ENCODE measurements around the gene EIF4G1.

The EIF4G1 gene

DNA sequence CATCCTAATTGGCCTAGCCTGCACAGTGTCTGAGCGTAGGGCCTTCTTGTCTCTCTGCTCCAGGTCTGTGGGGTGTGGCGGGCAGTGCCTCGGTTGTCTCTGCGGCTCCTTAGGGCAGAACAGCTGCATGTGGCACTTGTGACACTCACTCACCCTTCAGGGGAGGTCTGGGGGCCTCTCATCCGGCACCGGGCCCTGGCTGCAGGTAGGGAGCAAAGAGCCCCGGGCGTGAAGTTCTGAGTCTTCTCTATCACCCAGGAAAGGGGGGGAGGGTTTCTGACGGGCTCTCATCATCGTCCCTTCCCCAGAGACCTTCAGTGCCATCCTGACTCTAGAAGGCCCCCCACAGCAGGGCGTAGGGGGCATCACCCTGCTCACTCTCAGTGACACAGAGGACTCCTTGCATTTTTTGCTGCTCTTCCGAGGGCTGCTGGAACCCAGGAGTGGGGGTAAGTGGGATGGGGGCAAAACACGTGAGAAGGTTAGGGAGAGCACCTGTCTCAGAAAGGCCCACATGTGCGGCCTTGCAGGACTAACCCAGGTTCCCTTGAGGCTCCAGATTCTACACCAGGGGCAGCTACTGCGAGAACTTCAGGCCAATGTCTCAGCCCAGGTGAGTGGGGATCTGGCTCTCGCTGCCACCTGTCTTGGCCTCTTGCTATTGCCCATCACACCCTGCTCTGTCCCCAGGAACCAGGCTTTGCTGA, 68.1 kb downstream of the EIF4G1 start:
- Histone ChIP-seq H3K4me2 (ENCODE audit: low read length) (no peak overlapping the region), H3K9me3 (ENCODE audit: control insufficient read depth, insufficient read depth, low read length) (no peaks in the 10 kb centered on the region), H3K79me2 (ENCODE audit: control insufficient read depth, low read length) (no peaks in the 10 kb centered on the region), H3K9me2 (replicated peaks; ENCODE audit: control insufficient read depth, low read length) (no peaks in the 10 kb centered on the region), H3K27ac (ENCODE audit: low read depth, low read length) (no peak overlapping the region), H3K4me1 (ENCODE audit: control insufficient read depth, low read length) (peaks cover 4% of the 10 kb centered on the region; the same call in 1 of the 2 replicates), H3K27me3 (ENCODE audit: control insufficient read depth, low read length) (peaks cover 37% of the 10 kb centered on the region), H3K36me3 (ENCODE audit: control insufficient read depth, low read length) (no peaks in the 10 kb centered on the region), H3F3A (ENCODE audit: control insufficient read depth, insufficient read depth) (no peaks in the 10 kb centered on the region), H4K20me1 (ENCODE audit: control insufficient read depth, insufficient read depth, low read depth, low read length) (no peaks in the 10 kb centered on the region), H3K4me3 (ENCODE audit: low read length) (no peak overlapping the region)
- no peak for TF ChIP-seq EZH2phosphoT487 (IDR thresholded peaks at IDR 0.05; ENCODE audit: borderline replicate concordance, low read length)
- TF ChIP-seq, protein P1, sequence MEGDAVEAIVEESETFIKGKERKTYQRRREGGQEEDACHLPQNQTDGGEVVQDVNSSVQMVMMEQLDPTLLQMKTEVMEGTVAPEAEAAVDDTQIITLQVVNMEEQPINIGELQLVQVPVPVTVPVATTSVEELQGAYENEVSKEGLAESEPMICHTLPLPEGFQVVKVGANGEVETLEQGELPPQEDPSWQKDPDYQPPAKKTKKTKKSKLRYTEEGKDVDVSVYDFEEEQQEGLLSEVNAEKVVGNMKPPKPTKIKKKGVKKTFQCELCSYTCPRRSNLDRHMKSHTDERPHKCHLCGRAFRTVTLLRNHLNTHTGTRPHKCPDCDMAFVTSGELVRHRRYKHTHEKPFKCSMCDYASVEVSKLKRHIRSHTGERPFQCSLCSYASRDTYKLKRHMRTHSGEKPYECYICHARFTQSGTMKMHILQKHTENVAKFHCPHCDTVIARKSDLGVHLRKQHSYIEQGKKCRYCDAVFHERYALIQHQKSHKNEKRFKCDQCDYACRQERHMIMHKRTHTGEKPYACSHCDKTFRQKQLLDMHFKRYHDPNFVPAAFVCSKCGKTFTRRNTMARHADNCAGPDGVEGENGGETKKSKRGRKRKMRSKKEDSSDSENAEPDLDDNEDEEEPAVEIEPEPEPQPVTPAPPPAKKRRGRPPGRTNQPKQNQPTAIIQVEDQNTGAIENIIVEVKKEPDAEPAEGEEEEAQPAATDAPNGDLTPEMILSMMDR (IDR thresholded peaks at IDR 0.05; ENCODE audit: low read depth, low read length, poor library complexity, severe bottlenecking), result no peak

- Histone ChIP-seq H3K9me2 (replicated peaks; ENCODE audit: control insufficient read depth, low read length) (no peaks in the 10 kb centered on the region), H3K4me2 (ENCODE audit: low read length) (no peak overlapping the region), H3K4me1 (ENCODE audit: control insufficient read depth, low read length) (no peaks in the 10 kb centered on the region), H3K79me2 (ENCODE audit: control insufficient read depth, low read length) (no peaks in the 10 kb centered on the region), H3K27me3 (ENCODE audit: control insufficient read depth, low read length) (peaks cover 30% of the 10 kb centered on the region), H3K36me3 (ENCODE audit: control insufficient read depth, low read length) (no peaks in the 10 kb centered on the region), H3K9me3 (ENCODE audit: control insufficient read depth, insufficient read depth, low read length) (no peaks in the 10 kb centered on the region), H3K4me3 (ENCODE audit: low read length) (no peak overlapping the region), H4K20me1 (ENCODE audit: control insufficient read depth, insufficient read depth, low read depth, low read length) (no peaks in the 10 kb centered on the region), H3K27ac (ENCODE audit: low read depth, low read length) (no peak overlapping the region), H3F3A (ENCODE audit: control insufficient read depth, insufficient read depth) (no peaks in the 10 kb centered on the region)
- TF ChIP-seq, protein P1 (IDR thresholded peaks at IDR 0.05; ENCODE audit: low read depth, low read length, poor library complexity, severe bottlenecking), result no peak
- TF ChIP-seq EZH2phosphoT487 (IDR thresholded peaks at IDR 0.05; ENCODE audit: borderline replicate concordance, low read length), result no peak
Measured at GRCh38 chr3:184383033-184383740, 68.8 kb downstream of the EIF4G1 start.

- Histone ChIP-seq H3F3A (ENCODE audit: control insufficient read depth, insufficient read depth) (no peaks in the 10 kb centered on the region), H3K27ac (ENCODE audit: low read depth, low read length) (no peak overlapping the region), H3K4me1 (ENCODE audit: control insufficient read depth, low read length) (no peaks in the 10 kb centered on the region), H3K9me2 (replicated peaks; ENCODE audit: control insufficient read depth, low read length) (no peaks in the 10 kb centered on the region), H4K20me1 (ENCODE audit: control insufficient read depth, insufficient read depth, low read depth, low read length) (no peaks in the 10 kb centered on the region), H3K9me3 (ENCODE audit: control insufficient read depth, insufficient read depth, low read length) (no peaks in the 10 kb centered on the region), H3K27me3 (ENCODE audit: control insufficient read depth, low read length) (peaks cover 18% of the 10 kb centered on the region), H3K4me3 (ENCODE audit: low read length) (no peak overlapping the region), H3K4me2 (ENCODE audit: low read length) (no peak overlapping the region), H3K36me3 (ENCODE audit: control insufficient read depth, low read length) (no peaks in the 10 kb centered on the region), H3K79me2 (ENCODE audit: control insufficient read depth, low read length) (no peaks in the 10 kb centered on the region)
- TF ChIP-seq EZH2phosphoT487 (IDR thresholded peaks at IDR 0.05; ENCODE audit: borderline replicate concordance, low read length), result no peak
- TF ChIP-seq, protein P1 (IDR thresholded peaks at IDR 0.05; ENCODE audit: low read depth, low read length, poor library complexity, severe bottlenecking), result no peak
Measured at GRCh38 chr3:184384342-184384741, 69.9 kb downstream of the EIF4G1 start.
